Measurements from ENCODE around the gene MOB3A. TPM values are rescaled to one million over a fixed set of nuclear protein-coding genes. Genes with fewer than 3 reads are reported as not detected.

Gene MOB3A
- total RNA-seq, 1 donor from 2014 or later = 66.0 TPM

DNA sequence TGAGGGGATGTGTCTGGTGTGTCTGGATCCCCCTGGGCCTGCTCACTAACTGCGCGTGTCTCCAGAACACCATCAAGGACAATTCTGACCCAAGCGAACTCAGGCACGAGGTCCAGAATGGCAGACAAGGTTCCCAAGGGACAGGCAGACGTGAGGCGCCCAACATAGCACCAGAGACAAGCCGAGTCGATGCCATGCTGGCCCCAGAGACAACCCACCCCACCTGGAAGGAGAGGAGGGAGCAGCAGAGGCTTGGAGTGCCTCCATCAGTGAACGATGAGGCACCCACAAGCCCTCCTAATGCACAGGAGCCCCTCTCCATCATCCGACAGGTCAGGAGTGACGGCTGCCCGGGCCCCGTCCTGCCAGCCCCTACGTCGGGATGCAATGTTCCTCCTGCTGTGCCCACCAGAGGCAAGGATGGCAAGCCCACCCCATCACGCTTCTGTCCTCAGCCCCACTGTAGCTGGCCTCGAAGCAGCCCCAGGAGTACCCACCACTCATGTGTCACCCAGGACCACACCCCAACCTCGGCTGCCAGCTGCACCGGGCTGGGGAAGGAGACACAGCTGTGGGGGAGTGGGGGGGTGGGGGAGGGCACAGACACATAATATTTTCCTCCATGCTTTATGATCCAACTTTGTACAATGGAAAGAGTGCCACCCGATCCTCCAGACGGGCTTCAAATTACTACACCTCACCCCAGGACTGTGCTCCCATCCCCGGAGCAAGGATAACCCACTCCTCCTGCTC is 43.4 kb upstream of the MOB3A start:
- Mint-ChIP-seq H3K4me1 (ENCODE audit: low read depth, unreplicated experiment) (peaks cover 8% of the 10 kb centered on the region), H3K36me3 (ENCODE audit: unreplicated experiment) (no peaks in the 10 kb centered on the region), H3K27ac (ENCODE audit: unreplicated experiment) (peak overlapping the region; percentile 75), H3K27me3 (ENCODE audit: unreplicated experiment) (peaks cover 4% of the 10 kb centered on the region), H3K4me3 (ENCODE audit: unreplicated experiment) (peak overlapping the region; percentile 25), H3K9me3 (ENCODE audit: unreplicated experiment) (peaks cover 2% of the 10 kb centered on the region)
- DNase-seq = no peak
- no peak for TF ChIP-seq CTCF (IDR thresholded peaks at IDR 0.05; ENCODE audit: partially characterized antibody, unreplicated experiment)

DNA sequence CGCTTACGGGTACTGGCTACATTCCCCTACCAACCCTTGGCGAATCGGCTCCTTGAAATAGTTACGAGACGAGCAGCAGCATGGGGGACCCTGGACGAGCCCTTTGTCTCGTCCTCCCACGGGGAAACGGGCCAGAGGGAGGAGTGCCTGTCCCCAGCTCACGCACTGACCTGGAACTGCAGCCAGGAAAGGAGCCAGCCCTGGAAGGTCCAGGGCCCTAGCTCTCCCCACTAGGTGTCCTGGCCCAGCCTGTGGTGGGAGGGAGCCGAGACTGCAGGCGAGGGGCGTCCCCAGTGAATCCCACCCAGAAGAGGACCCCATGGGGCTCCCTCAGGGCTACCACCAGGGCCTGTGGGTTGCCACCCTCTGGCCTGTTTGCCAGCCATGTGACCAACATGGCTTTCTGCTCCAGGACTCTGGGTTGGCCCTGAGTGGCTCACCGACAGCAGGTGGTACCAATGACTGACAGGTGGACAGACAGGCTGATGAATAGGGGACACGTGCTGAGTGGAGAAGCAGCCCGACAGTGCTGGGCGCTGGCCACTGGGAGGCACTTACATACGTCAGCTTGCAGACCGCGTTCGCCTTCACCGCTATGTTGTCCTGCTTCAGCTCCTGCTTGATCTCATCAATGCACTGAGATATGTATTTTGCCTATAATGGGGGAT is 42.1 kb upstream of the MOB3A start:
- no peak for DNase-seq
- Mint-ChIP-seq H3K9me3 (ENCODE audit: unreplicated experiment) (peaks cover 2% of the 10 kb centered on the region), H3K4me3 (ENCODE audit: unreplicated experiment) (peak overlapping the region; percentile 49), H3K36me3 (ENCODE audit: unreplicated experiment) (peaks cover 2% of the 10 kb centered on the region), H3K27ac (ENCODE audit: unreplicated experiment) (peak overlapping the region; percentile 48), H3K27me3 (ENCODE audit: unreplicated experiment) (peaks cover 2% of the 10 kb centered on the region), H3K4me1 (ENCODE audit: low read depth, unreplicated experiment) (peaks cover 8% of the 10 kb centered on the region)
- no peak for TF ChIP-seq CTCF (IDR thresholded peaks at IDR 0.05; ENCODE audit: partially characterized antibody, unreplicated experiment)

GRCh38 chr19:2136796-2137195 is 40.7 kb upstream of the MOB3A start:
- no peak for TF ChIP-seq CTCF (IDR thresholded peaks at IDR 0.05; ENCODE audit: partially characterized antibody, unreplicated experiment)
- peaks cover 4% of the 10 kb centered on the region for H3K36me3 Mint-ChIP-seq (ENCODE audit: unreplicated experiment)
- H3K4me1 Mint-ChIP-seq (ENCODE audit: low read depth, unreplicated experiment) = peaks cover 8% of the 10 kb centered on the region
- no peak overlapping the region for H3K4me3 Mint-ChIP-seq (ENCODE audit: unreplicated experiment)
- DNase-seq = no peak
- H3K27me3 Mint-ChIP-seq (ENCODE audit: unreplicated experiment) = peaks cover 3% of the 10 kb centered on the region
- no peak overlapping the region for H3K27ac Mint-ChIP-seq (ENCODE audit: unreplicated experiment)
- H3K9me3 Mint-ChIP-seq (ENCODE audit: unreplicated experiment) = peaks cover 5% of the 10 kb centered on the region

- DNase-seq = no peak
- Mint-ChIP-seq H3K27me3 (ENCODE audit: unreplicated experiment) (peaks cover 3% of the 10 kb centered on the region), H3K27ac (ENCODE audit: unreplicated experiment) (no peak overlapping the region), H3K9me3 (ENCODE audit: unreplicated experiment) (peaks cover 5% of the 10 kb centered on the region), H3K4me3 (ENCODE audit: unreplicated experiment) (no peak overlapping the region), H3K4me1 (ENCODE audit: low read depth, unreplicated experiment) (peaks cover 5% of the 10 kb centered on the region), H3K36me3 (ENCODE audit: unreplicated experiment) (peaks cover 4% of the 10 kb centered on the region)
- TF ChIP-seq CTCF (IDR thresholded peaks at IDR 0.05; ENCODE audit: partially characterized antibody, unreplicated experiment) = no peak
Observed at GRCh38 chr19:2135474-2136402, 39.6 kb upstream of the MOB3A start.
